Stomach (tissue), 4 donors: ENCODE data around the gene TSPAN3.

Experiments
- POLR2AphosphoS5 ChIP-seq, 3 donors: sonication (generic); formaldehyde crosslinking; IDR thresholded peaks; one replicate each; pipeline ENCODE4 v1.6.1; 2016; ENCODE audit warnings: antibody characterized with exemption in 3 of 3
- TF ChIP-seq, protein P1 (sequence below), 7 experiments: fragments of 450-650 bp in 4 of 7; fragments of 200-600 bp in 3 of 7; sonication (generic) in 3 of 7; IDR thresholded peaks; one replicate each; pipeline ENCODE4 v1.5.1; 2016 to 2019; ENCODE audit warnings: antibody characterized with exemption in 7 of 7, control low read depth in 2 of 7, mild to moderate bottlenecking in 1 of 7

GRCh38 chr15:77040673-77041072 is 30.2 kb downstream of the TSPAN3 start:
- TF ChIP-seq, protein P1, sequence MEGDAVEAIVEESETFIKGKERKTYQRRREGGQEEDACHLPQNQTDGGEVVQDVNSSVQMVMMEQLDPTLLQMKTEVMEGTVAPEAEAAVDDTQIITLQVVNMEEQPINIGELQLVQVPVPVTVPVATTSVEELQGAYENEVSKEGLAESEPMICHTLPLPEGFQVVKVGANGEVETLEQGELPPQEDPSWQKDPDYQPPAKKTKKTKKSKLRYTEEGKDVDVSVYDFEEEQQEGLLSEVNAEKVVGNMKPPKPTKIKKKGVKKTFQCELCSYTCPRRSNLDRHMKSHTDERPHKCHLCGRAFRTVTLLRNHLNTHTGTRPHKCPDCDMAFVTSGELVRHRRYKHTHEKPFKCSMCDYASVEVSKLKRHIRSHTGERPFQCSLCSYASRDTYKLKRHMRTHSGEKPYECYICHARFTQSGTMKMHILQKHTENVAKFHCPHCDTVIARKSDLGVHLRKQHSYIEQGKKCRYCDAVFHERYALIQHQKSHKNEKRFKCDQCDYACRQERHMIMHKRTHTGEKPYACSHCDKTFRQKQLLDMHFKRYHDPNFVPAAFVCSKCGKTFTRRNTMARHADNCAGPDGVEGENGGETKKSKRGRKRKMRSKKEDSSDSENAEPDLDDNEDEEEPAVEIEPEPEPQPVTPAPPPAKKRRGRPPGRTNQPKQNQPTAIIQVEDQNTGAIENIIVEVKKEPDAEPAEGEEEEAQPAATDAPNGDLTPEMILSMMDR (IDR thresholded peaks at IDR 0.05): no peak
- TF ChIP-seq POLR2AphosphoS5 (IDR thresholded peaks at IDR 0.05): no peak
